ENCODE data around the gene PHLPP1. TPM values are rescaled to one million over a fixed set of nuclear protein-coding genes. Genes with fewer than 3 reads are reported as not detected.

PHLPP1 gene
- total RNA-seq, 1 experiment from 2014 or later = 39.9 TPM

GRCh38 chr18:62975785-62976184 is 260.4 kb downstream of the PHLPP1 start:
- H4K5ac ChIP-seq (ENCODE audit: insufficient read length, low read depth, low read length) = no peak overlapping the region
- H4K91ac ChIP-seq (ENCODE audit: insufficient read length, low read depth, low read length) = no peak overlapping the region
- H3K23me2 ChIP-seq (ENCODE audit: insufficient read length, low read depth, low read length, poor library complexity, severe bottlenecking) = no peaks in the 10 kb centered on the region
- DNase-seq = no peak
- H3K18ac ChIP-seq (ENCODE audit: insufficient read length, low read depth, low read length) = no peak overlapping the region
- H3K27ac ChIP-seq (ENCODE audit: insufficient read length, low read depth, low read length) = no peak overlapping the region
- H3K9me3 Mint-ChIP-seq = no peaks in the 10 kb centered on the region; a peak in 1 of 5 replicates
- no peak overlapping the region for H2BK120ac ChIP-seq (ENCODE audit: low read depth, low read length, poor library complexity, severe bottlenecking)
- H2BK15ac ChIP-seq (ENCODE audit: low read depth, low read length) = no peak overlapping the region
- H3K4me2 ChIP-seq (ENCODE audit: insufficient read depth, insufficient read length, low read length) = no peak overlapping the region
- H2AFZ ChIP-seq (ENCODE audit: low read length) = no peak overlapping the region
- no peak overlapping the region for H3K14ac ChIP-seq (ENCODE audit: insufficient read depth, low read length)
- H3K27me3 Mint-ChIP-seq (ENCODE audit: low read depth) = no peaks in the 10 kb centered on the region
- no peaks in the 10 kb centered on the region for H3K79me2 ChIP-seq (ENCODE audit: insufficient read depth, low read length)
- no peak overlapping the region for H3K4me3 Mint-ChIP-seq
- no peak overlapping the region for H3K9ac ChIP-seq (ENCODE audit: extremely low read depth, insufficient read length, low read length)
- H2AK5ac ChIP-seq (ENCODE audit: insufficient read length, low read length) = no peak overlapping the region
- peaks cover 19 to 33% of the 10 kb centered on the region in 2 experiments for H3K4me1 Mint-ChIP-seq
- H4K20me1 ChIP-seq (ENCODE audit: control insufficient read depth, insufficient read depth, insufficient read length) = no peaks in the 10 kb centered on the region
- no peaks in the 10 kb centered on the region for H3K9me3 ChIP-seq (ENCODE audit: control insufficient read depth, low read depth, low read length)
- H3T11ph ChIP-seq (ENCODE audit: low read length) = no peak overlapping the region
- H3K23ac ChIP-seq (ENCODE audit: insufficient read length, low read depth, low read length) = no peak overlapping the region
- no peak overlapping the region for H3K4ac ChIP-seq (ENCODE audit: low read depth, low read length)
- H3K27ac Mint-ChIP-seq = peak overlapping the region in 1 of 3 experiments; percentile 80; a peak in 1 of 7 replicates
- no peak overlapping the region for H2BK20ac ChIP-seq (ENCODE audit: low read depth, low read length, poor library complexity, severe bottlenecking)
- H3K27me3 ChIP-seq (ENCODE audit: insufficient read depth, low read length) = no peaks in the 10 kb centered on the region
- H3K79me1 ChIP-seq (ENCODE audit: insufficient read depth, low read depth, low read length, poor library complexity, severe bottlenecking) = no peaks in the 10 kb centered on the region
- no peaks in the 10 kb centered on the region for H3K4me1 ChIP-seq (ENCODE audit: insufficient read depth, low read length)
- no peak overlapping the region for H2BK5ac ChIP-seq (ENCODE audit: insufficient read length, low read length)
- H2BK12ac ChIP-seq (ENCODE audit: insufficient read length, low read depth, low read length) = no peak overlapping the region
- H4K8ac ChIP-seq (replicated peaks; ENCODE audit: insufficient read length, low read depth, low read length) = no peak overlapping the region
- peaks cover 35 to 72% (median 51%) of the 10 kb centered on the region in 3 experiments; a peak in 6 of 7 replicates for H3K36me3 Mint-ChIP-seq (ENCODE audit: insufficient read depth in 1 of 3, low read depth in 3 of 3)
- no peak overlapping the region for H3K56ac ChIP-seq (ENCODE audit: insufficient read length, low read depth, low read length)
- TF ChIP-seq, protein P1, sequence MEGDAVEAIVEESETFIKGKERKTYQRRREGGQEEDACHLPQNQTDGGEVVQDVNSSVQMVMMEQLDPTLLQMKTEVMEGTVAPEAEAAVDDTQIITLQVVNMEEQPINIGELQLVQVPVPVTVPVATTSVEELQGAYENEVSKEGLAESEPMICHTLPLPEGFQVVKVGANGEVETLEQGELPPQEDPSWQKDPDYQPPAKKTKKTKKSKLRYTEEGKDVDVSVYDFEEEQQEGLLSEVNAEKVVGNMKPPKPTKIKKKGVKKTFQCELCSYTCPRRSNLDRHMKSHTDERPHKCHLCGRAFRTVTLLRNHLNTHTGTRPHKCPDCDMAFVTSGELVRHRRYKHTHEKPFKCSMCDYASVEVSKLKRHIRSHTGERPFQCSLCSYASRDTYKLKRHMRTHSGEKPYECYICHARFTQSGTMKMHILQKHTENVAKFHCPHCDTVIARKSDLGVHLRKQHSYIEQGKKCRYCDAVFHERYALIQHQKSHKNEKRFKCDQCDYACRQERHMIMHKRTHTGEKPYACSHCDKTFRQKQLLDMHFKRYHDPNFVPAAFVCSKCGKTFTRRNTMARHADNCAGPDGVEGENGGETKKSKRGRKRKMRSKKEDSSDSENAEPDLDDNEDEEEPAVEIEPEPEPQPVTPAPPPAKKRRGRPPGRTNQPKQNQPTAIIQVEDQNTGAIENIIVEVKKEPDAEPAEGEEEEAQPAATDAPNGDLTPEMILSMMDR (conservative IDR thresholded peaks at IDR 0.05) = no peak
- WGBS (ENCODE audit: extremely low coverage, insufficient read length, low lambda C conversion rate) = no CpG with 5 or more reads among the region's 2 CpGs

All from H9 (cell line).